Thyroid gland (tissue), 4 donors: ENCODE data around the gene CCDC88A. TPM values are rescaled to one million over a fixed set of nuclear protein-coding genes. Genes with fewer than 3 reads are reported as not detected.

ENCODE experiments used
- DNase-seq, 2 donors: peaks; one replicate each; pipeline ENCODE4 v3.0.0-alpha.2; 2019
- H3K27ac ChIP-seq, 3 donors: fragments of 200-600 bp; sonication (generic); 1 replicate in 2 of 3; 2 replicates in 1 of 3; pipeline ENCODE4 v1.5.1; 2016 to 2019; ENCODE audit warnings: mild to moderate bottlenecking in 1 of 3, moderate library complexity in 1 of 3
- H3K27me3 ChIP-seq: fragments of 200-600 bp; sonication (generic); one replicate; pipeline ENCODE4 v1.5.1; 2019
- H3K36me3 ChIP-seq, 2 donors: fragments of 200-600 bp; sonication (generic); one replicate each; pipeline ENCODE4 v1.5.1; 2016 to 2019
- H3K4me1 ChIP-seq, 2 donors: fragments of 200-600 bp; sonication (generic); one replicate each; pipeline ENCODE4 v1.5.1; 2017 to 2019
- H3K4me3 ChIP-seq, 3 donors: fragments of 200-600 bp; sonication (generic); replicated peaks in 1 of 3; 1 replicate in 2 of 3; 2 replicates in 1 of 3; pipeline ENCODE4 v1.5.1; 2016; ENCODE audit warnings: mild to moderate bottlenecking in 1 of 3
- H3K9me3 ChIP-seq: fragments of 200-600 bp; sonication (generic); one replicate; pipeline ENCODE4 v1.5.1; 2017
- CTCF ChIP-seq, 6 experiments: fragments of 200-600 bp in 3 of 6; fragments of 450-650 bp in 3 of 6; sonication (generic) in 3 of 6; IDR thresholded peaks; one replicate each; pipeline ENCODE4 v1.5.1; 2016 to 2019; ENCODE audit warnings: antibody characterized with exemption in 6 of 6, mild to moderate bottlenecking in 2 of 6, inconsistent platforms in 1 of 6, moderate library complexity in 1 of 6
- POLR2A ChIP-seq, 2 donors: fragments of 450-650 bp; IDR thresholded peaks; one replicate each; pipeline ENCODE4 v1.6.1; 2017; ENCODE audit warnings: antibody characterized with exemption in 2 of 2, mild to moderate bottlenecking in 2 of 2, moderate library complexity in 1 of 2
- WGBS, 2 donors: methylation state at CpG; one replicate each; pipeline ENCODE4 v1.1.5; 2017; 5-methylcytosine and 5-hydroxymethylcytosine counted together
- intact Hi-C: fragments of 100-400 bp; cut with DNase I; formaldehyde crosslinking; loops from one replicate; pipeline ENCODE4 v1.15.1; 2023
- total RNA-seq, 4 donors: library from RNA; depleted of rRNA; stranded (reverse); fragments of >200 nt; gene quantifications; one replicate each; pipeline ENCODE4 v1.2.3, GENCODE V29; 2016

Gene CCDC88A
- total RNA-seq, 4 donors from 2014 or later, result 35.9 to 51.5 (median 42.5) TPM

- TF ChIP-seq CTCF (IDR thresholded peaks at IDR 0.05), result no peak
- TF ChIP-seq POLR2A (IDR thresholded peaks at IDR 0.05), result no peak
- Histone ChIP-seq H3K4me1 (no peaks in the 10 kb centered on the region), H3K9me3 (no peaks in the 10 kb centered on the region), H3K27me3 (no peaks in the 10 kb centered on the region), H3K36me3 (peaks cover 0 to 5% of the 10 kb centered on the region in 2 donors), H3K27ac (no peak overlapping the region), H3K4me3 (no peak overlapping the region)
- no peak for DNase-seq
- intact Hi-C loops, result no loop called here
- 94 to 98% methylated on average over 1 of the region's 1 CpG for WGBS, 2 donors
Measured at GRCh38 chr2:55330541-55331297, 88.9 kb downstream of the CCDC88A start.

GRCh38 chr2:55327470-55328230 is 92.0 kb downstream of the CCDC88A start:
- Histone ChIP-seq H3K27ac (no peak overlapping the region), H3K36me3 (peaks cover 0 to 5% of the 10 kb centered on the region in 2 donors), H3K9me3 (no peaks in the 10 kb centered on the region), H3K4me1 (no peaks in the 10 kb centered on the region), H3K4me3 (no peak overlapping the region), H3K27me3 (no peaks in the 10 kb centered on the region)
- intact Hi-C loops, result no loop called here
- no peak for TF ChIP-seq CTCF (IDR thresholded peaks at IDR 0.05)
- TF ChIP-seq POLR2A (IDR thresholded peaks at IDR 0.05), result no peak
- 92 to 94% methylated on average over 3 of the region's 3 CpGs for WGBS, 2 donors
- DNase-seq, result no peak

- Histone ChIP-seq H3K4me1 (no peaks in the 10 kb centered on the region), H3K27ac (no peak overlapping the region), H3K36me3 (peaks cover 0 to 6% of the 10 kb centered on the region in 2 donors), H3K27me3 (no peaks in the 10 kb centered on the region), H3K4me3 (no peak overlapping the region), H3K9me3 (no peaks in the 10 kb centered on the region)
- no peak for TF ChIP-seq POLR2A (IDR thresholded peaks at IDR 0.05)
- no peak for TF ChIP-seq CTCF (IDR thresholded peaks at IDR 0.05)
- intact Hi-C loops, result no loop called here
- 88 to 95% methylated on average over 1 of the region's 1 CpG for WGBS, 2 donors
- DNase-seq, result no peak
Measured at GRCh38 chr2:55314985-55315384, 104.7 kb downstream of the CCDC88A start.

GRCh38 chr2:55311444-55311870 is 108.2 kb downstream of the CCDC88A start:
- Histone ChIP-seq H3K4me3 (no peak overlapping the region), H3K27ac (no peak overlapping the region), H3K27me3 (no peaks in the 10 kb centered on the region), H3K4me1 (no peaks in the 10 kb centered on the region), H3K9me3 (no peaks in the 10 kb centered on the region), H3K36me3 (peaks cover 0 to 6% of the 10 kb centered on the region in 2 donors)
- DNase-seq, result no peak
- intact Hi-C loops, result no loop called here
- no peak for TF ChIP-seq POLR2A (IDR thresholded peaks at IDR 0.05)
- no peak for TF ChIP-seq CTCF (IDR thresholded peaks at IDR 0.05)
- WGBS, 2 donors, result 73 to 94% methylated on average over 1 of the region's 1 CpG

GRCh38 chr2:55309446-55309845 is 110.2 kb downstream of the CCDC88A start:
- H3K4me1 ChIP-seq, result no peaks in the 10 kb centered on the region
- H3K27me3 ChIP-seq, result no peaks in the 10 kb centered on the region
- no peak overlapping the region for H3K4me3 ChIP-seq
- no peak for DNase-seq
- intact Hi-C loops, result no loop called here
- peaks cover 0 to 3% of the 10 kb centered on the region in 2 donors for H3K36me3 ChIP-seq
- TF ChIP-seq CTCF (IDR thresholded peaks at IDR 0.05) (no peak), POLR2A (IDR thresholded peaks at IDR 0.05) (no peak)
- 81 to 82% methylated on average over 2 of the region's 2 CpGs for WGBS, 2 donors
- H3K9me3 ChIP-seq, result no peaks in the 10 kb centered on the region
- no peak overlapping the region for H3K27ac ChIP-seq
